DMS 273 (cell line): Measurements from ENCODE around the gene ZNF212.
"Not testable (repeated sequence)": the region's sequence is repeated elsewhere in the genome, so short reads cannot be mapped to it uniquely, and the experiment has no call there.

ENCODE experiments used
- DNase-seq: peaks from one replicate; lab custom pipeline; 2025; ENCODE audit not compliant: unreplicated experiment; lab: John Stamatoyannopoulos, UW

Gene ZNF212

DNA sequence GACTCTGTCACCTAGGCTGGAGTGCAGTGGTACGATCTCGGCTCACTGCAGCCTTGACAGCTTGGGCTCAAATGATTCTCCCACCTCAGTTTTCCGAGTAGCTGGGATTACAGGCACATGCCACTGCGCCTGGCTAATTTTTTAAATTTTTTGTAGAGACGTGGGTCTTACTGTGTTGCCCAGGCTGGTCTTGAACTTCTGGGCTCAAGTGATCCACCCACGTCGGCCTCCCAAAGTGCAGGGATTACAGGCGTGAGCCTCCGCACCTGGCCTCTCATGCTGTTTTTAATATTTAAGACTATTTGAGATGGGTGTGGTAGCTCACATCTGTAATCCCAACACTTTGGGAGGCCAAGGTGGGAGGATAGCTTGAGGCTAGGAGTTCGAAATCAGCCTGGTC lies 12.1 kb downstream of the ZNF212 start:
- DNase-seq, result not testable (repeated sequence)

DNA sequence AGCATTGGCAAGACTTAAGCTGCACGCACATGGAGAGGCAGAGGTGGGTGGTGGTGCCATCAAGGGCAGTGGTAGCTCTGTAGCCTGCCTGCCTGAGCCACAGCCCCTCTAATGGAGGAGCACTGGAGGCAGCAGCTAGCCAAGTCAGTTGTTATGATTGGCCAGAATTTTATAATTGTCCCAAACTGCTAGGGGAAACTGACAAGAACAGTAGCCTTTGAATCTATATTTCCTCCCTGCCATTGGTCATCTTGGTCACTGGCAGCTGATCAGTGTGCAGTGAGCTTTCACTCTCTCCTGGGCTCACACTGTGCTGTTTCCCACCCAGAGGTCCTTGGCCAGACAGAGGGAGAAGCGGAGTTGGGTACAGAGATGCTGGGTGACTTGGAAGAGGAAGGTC lies 12.9 kb downstream of the ZNF212 start:
- no peak for DNase-seq

DNA sequence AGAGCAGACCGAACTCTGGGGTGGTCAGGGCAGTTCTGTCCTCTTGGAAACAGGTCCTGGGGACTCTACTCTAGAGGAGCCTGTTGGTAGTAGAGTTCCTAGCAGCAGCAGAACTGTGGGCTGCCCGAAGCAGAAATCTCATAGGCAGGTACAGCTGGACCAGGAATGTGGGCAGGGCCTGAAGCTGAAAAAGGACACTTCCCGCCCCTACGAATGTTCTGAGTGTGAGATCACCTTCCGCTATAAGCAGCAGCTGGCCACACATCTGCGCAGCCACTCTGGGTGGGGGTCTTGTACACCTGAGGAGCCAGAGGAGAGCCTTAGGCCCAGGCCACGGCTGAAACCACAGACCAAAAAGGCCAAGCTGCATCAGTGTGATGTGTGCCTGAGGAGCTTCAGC lies 14.2 kb downstream of the ZNF212 start:
- no peak for DNase-seq

DNA sequence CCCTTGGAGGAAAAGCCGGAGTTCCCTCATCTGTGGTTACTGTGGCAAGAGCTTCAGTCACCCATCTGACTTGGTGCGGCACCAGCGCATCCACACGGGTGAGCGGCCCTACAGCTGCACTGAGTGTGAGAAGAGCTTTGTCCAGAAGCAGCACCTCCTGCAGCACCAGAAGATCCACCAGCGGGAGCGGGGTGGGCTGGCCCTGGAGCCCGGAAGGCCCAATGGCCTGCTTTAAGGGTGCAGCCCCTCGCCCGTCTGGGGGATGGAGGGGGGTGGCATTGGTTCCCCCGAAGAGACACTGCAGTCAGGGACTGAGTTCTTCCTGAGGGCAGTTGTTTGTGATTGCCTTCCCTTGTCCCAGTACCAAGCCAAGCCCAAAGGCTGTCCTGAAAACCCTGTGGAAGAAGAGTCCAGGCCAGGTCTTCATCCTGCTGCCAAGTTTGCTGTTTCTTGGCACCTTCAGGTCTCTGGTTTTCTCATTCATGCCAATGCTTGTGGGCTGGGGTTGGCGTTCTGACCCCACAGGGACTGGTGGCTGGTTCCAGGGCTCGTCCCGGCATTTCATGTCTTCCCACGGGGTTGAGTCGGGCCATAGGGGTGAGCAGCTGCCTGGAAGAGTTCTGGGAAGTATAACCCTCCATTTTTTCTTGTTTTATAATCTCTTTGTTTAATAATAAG lies 14.9 kb downstream of the ZNF212 start:
- no peak for DNase-seq

DNA sequence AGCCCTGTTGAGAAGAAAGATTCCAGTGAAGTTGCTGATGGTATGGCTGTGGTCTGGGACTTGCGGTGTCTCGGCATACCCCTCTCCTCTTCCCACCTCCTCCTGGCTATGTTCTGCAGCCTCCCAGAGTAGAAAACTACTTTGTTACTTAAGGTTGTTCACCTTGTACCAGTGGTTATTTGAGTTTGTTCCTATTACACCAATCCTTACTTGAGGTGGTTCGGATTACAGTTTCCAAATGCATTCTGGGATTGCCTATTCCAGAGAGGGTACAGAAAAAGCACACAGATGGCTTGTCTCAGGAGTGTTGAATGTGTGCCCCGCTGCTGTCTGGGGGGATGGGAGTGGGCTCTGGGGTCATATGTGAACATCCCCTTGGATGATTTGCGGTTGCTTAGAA lies 15.7 kb downstream of the ZNF212 start:
- no peak for DNase-seq

DNA sequence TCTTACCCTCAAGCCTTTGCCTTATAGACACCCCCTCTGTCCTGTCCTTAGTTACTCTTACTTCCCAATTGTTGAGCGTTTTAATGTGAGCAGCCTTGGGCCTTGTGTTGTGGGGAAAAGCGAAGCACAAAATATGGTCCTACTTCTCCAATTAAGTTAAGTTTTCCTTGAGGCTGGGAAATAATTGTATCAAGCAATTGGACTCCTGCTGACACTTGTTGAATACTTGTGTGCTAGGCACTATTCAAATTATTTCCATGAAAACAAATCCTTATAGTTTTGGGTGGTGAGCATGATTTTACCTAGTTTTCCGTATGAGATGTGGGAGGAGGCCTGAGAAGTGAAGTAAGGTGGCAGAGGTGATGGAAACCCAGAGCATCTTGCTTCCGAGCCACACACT lies 17.1 kb downstream of the ZNF212 start:
- no peak for DNase-seq

DNA sequence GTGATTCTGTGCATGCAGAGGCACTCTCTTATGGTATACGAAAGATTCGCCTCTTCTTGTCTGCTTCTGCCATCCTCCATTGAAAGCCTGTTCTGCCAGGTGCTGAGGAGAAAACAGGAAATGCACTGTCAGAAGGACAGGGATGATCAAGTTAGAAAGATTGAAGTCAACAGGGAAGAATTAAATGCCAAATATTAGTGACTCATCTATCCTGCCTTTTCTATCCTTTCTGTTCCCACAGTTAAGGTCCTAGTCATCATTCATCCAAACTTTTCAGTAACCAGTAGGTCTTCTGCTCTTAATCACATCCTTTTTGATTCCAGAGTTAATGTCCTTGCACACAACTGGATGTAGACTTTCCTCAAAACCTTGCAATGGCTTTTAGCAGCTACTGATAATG lies 17.7 kb downstream of the ZNF212 start:
- no peak for DNase-seq

DNA sequence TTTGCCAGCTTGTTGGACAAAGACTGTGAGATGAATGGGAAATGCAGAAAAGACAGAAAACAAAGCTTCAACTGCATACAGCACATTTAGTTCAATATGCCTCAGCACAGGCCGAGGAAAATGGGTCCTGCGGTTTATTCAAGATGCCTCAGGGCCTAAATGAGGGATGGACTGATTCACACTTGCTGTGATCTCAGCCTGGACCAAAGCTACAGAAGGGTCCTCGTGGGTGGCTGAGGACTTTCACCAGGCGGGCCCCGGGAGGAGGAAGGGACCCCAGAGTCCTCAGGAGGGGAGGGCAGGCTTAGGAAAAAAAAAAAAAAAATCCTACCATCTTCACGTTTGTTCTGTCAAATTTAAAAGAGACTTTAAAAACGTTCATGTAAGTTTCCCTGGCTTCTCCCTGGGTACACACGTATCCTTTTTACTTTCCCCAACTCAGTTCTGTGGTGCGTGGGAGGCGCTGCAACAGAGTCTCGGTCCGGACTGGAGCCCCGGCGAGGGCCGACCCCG lies 21.9 kb downstream of the ZNF212 start:
- peak; percentile 77 for DNase-seq

DNA sequence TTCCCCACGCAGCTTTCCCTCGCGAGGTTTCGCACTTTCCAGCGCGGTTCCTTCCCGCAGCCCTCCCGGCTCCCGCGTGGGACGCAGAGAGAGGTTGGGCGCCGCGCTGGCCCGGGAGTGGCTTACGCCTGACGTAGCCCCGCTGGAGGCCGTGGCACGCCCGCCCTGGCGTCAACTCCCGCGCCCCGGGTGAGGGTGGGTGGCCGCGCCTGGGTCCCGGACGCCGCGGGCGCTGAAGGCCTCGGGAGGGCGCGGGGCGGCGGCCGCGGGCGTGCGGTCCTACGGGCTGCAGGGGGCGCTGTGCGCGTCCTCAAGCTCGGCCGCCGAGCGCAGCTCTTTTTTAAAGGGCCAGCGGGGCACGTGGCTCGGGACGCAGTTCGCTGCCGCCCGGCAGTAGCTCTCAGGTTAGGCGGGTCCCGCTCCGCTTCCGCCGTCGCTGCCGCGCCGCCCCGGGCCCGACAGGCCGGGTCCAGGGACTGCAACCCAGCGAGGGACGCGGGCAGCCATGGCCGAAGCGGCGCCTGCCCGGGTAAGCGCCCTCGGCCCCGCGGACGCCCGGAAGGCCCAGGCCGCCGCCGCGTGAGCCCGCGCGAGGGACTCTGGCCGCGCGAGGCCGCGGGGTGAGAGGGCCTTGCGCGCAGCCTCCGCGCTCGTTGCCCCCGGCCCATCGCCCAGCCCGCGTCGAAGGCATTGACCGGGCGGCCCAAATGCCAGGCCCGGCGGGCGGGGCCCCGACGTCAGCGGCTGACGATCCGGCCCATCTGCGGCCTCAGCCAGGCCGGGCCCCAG lies 22.6 kb downstream of the ZNF212 start, which contains the start of gene ZNF783:
TSS of gene ZNF783 (plus strand) at position 368 of the 789 bp plus-strand sequence. CDS start at position 506, 138 bp downstream.
- DNase-seq, result peak; percentile 99

DNA sequence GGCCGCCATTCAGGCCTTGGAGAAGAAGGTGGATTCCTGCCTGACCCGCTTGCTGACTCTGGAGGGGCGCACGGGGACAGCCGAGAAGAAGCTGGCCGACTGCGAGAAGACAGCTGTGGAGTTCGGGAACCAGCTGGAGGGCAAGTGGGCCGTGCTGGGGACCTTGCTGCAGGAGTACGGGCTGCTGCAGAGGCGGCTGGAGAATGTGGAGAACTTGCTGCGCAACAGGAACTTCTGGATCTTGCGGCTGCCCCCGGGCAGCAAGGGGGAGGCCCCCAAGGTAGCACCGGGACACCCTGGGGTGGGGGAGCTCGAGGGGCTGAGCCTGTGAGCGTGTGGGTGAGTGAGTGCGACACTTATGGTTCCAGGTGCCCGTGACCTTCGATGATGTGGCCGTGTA lies 27.0 kb downstream of the ZNF212 start:
- no peak for DNase-seq

DNA sequence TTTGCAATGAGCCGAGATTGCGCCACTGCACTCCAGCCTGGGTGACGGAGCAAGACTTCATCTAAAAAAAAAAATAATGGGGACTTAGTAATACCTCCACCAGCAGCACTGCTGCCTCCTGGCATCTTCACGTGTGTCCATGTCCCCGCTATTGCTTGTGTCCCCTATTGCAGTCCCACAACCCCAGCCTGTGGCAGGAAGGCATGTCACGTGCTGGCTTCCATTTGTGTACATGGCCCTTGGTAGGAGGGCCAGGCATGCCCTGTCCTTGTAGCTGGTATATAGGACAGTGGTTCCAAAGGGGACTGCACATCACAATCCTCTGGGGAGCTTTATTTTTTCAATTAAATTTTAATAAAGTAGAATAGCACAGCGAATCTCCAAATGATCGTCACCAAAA lies 28.3 kb downstream of the ZNF212 start:
- no peak for DNase-seq

DNA sequence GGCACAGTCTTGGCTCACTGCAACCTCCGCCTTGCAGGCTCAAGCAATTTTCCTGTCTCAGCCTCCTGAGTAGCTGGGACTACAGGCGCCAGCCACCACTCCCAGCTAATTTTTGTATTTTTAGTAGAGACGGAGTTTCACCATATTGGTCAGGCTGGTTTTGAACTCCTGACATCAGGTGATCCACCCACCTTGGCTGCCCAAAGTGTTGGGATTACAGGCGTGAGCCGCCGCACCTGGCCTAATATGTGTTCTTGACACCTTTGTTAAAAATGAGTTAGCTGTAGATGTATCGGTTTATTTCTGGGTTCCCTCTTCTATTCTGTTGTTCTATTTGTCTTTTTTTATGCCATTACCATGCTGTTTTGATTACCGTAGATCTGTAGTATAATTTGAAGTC lies 35.0 kb downstream of the ZNF212 start:
- not testable (repeated sequence) for DNase-seq

DNA sequence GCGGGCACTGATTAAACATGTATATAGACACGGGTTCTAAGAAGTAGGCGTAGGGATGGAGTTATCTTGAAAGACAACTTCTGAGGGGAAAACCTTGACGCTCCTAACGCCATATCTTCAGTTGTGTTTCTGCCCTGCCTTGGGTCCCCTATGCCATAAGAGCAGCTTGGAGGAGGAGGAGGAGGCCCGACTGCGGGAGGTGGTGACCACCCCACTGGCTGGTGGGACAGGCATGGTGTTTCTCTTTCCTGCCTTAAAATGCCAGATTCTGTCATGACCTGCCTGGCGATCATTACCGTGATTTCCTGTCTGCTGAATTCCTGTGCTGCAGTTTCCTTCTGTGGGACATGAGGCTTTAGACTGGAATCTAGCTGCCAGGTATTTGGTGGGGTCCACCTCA lies 38.4 kb downstream of the ZNF212 start:
- no peak for DNase-seq

DNA sequence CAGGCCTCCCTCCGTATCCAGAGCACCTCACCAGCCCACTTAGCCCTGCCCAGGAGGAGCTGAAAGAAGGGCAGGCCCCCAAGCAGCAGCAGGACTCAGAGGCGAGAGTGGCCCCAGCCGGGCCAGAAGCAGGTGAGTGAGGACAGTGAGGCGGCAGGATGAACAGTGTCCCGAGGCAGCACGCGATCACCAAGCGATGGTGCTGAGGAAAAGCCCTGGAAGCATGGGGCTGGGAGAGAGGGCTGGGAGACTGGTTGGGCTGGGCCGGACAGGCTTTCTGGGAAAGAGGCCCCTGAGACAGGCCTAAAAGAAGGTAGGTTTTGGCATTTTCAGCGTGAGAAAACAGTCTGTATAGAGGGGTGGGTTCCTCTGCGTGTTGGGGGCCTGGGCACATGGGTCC lies 38.9 kb downstream of the ZNF212 start:
- no peak for DNase-seq

DNA sequence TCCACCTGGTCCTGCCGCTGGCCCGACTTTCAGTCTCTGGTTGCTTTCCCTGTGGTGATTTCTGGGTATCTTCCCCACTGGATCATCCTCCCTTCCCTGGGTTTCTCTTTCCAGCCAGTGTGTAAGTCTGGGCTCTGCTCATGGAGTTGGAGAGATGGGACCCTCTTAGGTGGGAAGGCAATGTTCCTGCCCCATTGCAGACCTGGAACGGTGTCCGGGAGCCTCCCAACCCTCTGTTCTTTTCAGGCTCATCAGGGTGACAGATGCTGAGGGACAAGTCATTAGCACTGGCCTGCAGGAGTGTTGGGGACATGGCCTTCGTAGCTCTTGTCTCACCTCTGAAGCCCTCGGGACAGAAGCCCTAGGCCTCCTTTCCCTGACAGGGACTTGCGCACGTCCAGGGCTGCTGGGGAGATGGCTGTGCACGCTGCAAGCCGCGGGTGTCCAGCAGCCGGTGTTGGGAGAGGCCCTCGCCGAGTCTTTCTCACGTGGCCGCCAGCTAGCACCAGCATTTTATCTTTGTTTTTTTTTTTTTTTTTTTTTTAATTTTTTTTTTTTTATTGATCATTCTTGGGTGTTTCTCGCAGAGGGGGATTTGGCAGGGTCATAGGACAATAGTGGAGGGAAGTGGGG lies 39.8 kb downstream of the ZNF212 start:
- DNase-seq, result no peak

DNA sequence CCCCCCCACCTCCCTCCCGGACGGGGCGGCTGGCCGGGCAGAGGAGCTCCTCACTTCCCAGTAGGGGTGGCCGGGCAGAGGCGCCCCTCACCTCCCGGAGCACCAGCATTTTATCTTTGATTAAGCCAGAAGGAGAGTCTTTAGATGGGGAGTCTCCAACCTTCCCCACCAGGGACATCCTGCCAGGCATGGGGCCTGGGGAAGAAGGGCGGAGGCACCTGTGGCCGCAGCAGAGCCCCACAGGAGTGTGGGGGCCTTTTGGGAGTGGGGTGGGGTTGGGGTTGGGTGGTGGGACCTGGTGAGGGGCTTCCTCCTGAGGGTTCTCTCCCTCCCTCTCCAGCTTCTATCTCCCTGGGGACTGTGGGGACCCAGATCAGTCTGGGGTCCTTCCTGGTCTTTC lies 40.7 kb downstream of the ZNF212 start:
- no peak for DNase-seq

DNA sequence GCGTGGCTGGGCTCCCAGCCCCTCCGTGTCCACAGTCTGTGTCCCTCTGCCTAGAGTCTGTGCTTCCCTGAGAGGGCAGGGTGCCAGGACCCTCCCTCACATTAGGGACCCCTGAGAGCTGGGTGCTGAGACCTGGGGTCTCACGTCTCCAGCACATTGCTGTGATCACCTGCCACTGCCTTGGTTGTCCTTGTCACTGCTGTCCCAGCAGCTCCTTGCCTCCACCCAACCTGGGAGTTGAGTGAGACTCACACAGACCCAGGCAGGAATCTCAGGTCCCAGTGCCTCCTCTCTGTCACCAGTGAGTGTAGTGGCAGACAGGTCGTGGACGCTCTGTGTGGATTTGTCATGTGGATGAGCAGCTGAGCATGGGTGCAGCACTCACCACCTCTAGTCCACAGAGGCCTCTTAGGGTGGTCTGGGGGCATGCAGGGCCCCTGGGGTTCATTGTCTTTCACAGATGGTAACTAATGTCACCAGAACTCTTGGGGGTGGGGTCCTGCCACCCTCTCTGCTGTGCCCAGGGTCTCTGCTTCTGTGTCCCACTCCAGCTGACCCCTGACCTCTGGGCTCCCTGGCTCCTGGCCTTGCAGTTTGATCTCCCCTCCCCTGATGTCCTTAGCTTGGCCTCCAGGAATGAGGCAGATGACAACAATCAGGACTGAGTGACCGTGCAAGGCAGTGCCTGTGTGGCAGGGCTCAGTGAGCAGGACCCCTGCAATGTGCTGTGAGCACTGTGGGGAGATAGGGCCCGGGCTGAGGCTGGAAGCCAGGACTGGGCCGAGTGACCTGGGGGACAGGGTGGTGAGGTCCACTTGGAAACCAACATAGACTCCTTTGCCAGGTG lies 41.4 kb downstream of the ZNF212 start:
- DNase-seq, result no peak

DNA sequence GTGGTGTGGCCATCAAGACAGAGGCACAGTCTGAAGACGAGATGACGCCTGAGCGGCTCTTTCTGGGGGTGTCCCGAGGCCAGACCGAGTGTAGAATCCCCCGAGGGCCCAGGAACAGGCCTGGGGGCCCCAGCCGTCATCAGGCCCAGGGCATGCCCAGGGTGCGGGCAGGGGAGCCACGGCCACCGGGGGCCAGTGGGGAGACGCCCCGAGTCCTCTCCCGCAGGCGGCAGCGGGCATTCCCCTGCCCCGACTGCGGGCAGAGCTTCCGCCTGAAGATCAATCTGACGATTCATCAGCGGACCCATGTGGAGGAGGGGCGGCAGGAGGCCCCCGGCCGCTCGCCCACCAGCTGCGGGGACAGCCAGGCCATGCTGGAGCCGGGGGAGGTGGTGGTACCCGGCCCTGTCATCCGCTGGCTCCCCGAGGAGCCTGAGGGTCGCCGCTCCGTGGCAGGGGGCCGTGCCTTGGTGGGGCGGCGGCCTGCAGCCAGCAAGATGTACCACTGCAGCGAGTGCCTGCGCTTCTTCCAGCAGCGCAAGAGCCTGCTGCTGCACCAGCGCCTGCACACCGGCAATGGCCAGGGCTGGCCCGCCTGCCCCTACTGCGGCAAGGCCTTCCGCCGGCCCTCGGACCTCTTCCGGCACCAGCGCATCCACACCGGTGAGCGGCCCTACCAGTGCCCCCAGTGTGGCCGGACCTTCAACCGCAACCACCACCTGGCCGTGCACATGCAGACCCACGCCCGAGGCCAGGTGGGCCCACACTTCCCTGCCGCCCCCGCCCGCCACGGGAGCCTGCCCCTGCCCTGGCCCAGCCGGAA lies 42.3 kb downstream of the ZNF212 start:
- no peak for DNase-seq

DNA sequence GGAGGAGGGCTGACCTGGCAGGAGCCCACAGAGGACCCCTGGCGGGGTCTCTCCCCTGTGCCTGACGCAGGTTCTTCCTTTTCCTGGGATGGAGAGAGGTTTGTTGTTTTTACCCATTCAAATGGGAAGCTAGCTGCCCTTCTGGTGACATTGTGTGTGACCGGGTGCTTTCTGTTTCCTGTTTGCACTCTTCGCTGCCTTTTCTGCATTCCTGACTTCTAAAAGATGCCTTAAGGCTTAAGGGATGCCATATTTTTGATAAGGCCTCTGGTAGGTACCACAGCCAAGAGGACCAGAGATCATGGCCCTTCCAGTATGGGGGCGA lies 42.8 kb downstream of the ZNF212 start:
- DNase-seq, result no peak

DNA sequence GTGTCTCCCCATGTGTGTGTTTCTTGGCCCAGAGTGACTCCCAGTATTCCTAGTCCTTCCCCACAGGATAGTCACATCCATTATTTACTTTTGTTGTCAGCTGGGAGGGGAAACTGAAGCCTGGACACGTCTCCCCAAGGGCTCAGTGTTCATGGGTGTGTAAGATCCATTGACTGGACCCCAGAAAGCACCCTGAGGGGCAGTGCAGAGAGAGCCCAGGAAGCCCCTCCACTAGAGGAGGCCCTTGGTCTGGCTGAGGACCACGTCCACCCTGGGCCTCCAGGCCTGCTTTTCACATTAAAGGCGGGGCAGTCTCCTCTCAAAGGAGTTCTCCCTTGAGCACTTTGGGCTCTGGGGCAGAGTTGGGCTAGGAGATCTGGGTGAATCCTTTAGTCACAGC lies 43.9 kb downstream of the ZNF212 start:
- no peak for DNase-seq
